DMS53 (cell line): Measurements from ENCODE around the gene ACKR3.
A peak's percentile ranks its signal among the peaks of the same experiment; 100 is the strongest.

ENCODE experiments used
- DNase-seq: peaks from one replicate; lab custom pipeline; 2025; lab: John Stamatoyannopoulos, UW

ACKR3 gene

DNA sequence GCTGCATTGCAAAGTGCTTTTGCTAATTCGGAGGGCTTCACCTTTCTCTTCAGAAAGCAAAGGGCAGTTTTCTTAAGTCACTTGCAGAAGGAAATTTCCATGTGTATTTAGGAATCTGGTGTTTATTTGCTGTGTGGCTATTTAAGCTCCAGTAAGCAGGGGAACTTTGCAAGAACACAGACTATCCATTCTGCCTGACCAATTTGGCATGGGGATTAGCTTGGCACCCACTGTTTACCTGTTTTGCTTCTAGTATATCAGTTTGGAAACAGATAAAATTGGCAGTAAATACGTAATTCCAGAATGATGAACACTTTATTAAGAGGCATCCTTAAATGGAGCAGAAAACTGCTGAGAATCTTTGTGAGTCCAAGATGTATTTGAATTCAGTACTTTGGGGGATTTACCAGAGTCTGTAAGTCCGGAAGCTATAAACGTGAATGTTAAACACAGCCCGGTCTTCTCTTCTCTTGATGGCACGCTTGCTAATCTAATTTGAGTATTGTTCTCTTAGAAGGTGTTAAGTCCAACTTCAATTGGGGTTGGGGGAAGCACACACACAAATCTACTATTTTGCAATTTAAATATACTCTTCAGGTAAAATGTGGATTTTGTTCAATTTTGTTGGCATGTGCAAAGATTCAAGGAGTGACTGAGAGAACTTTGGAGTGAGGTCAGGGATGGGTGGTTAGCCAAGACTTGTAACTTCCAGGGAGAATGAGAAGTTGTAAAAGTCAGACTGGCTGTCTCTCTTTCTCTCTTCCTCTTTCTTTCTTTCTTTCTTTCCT, 650 bp downstream of the ACKR3 start:
- DNase-seq: no peak

DNA sequence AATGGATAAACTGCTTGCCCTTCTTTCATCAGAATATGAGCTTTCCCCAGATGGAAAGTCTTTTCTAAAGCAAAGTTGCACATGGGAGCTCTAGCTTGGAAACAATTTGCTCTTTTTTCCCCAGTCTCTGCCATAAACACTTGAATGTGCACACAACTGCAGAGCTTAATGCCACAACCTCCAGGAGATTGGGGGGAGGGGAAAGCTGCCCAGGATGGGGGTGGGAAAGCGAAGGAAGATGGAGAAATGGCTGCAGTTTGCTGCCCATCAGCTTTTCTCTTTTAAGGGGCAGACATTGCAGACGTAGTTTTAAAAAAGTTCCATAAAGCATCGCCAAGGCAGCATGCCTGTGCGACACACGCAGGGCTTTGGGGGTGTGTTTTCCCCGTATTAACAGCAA, 1.5 kb downstream of the ACKR3 start:
- no peak for DNase-seq

DNA sequence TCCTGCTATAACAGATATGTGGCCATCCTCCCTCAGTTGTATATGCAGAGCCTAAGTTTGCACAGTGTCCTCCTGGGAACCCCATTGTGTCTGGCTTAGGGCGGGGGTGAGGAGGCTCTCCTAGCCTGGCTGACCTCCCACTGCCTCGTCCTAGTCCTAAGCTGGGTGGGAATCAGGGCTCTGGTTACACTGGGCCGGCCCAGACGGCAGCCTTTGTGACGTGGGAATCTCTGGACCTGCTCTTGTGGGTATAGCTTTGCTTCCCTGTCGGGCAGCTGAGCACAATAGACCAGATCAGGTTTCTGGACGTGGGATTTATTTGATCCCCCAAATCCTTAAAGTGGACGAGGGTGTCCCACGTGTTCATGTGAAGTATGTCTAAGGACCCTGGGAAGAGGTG, 2.9 kb downstream of the ACKR3 start:
- no peak for DNase-seq

DNA sequence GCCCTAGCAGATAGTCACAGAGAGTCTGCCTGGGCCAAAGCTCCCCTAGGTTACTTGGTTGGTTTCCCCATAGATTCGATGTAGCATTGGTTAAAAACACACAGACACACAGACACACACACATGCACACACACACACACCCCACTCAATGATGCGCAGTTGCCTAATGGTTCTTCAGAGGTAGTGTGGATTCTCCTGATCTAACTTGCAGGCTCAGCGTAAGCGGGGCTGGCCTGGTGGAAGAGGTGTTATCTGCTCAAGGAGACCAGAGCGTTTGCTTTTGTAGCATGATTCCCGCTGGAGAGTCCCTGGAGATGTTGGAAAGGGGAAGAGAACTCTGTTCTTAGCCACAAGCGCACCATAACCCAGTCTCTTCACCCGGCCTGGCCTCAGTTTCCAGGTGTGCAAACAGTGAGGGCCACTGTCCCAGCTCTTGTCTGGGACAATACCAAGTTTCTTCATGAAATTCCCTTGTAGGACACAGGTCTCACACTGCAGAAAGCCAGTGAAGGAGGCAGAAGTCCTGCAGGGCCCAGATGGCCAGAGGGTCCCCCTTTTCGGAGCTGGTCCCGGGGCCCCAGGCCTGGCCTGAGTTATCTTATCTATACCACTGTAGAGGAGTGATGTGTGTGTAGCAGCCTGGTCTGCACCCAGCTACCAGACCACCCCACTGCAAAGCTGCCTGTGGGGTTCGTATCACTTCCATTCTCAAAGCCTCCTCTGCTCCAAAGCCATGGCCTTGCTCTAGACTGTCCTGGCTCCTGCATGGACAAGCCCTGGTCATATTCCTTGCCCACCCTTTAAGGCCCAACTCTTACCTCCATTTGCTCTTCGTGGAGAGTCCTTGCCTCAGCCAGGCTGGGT, 3.7 kb downstream of the ACKR3 start:
- DNase-seq: no peak

DNA sequence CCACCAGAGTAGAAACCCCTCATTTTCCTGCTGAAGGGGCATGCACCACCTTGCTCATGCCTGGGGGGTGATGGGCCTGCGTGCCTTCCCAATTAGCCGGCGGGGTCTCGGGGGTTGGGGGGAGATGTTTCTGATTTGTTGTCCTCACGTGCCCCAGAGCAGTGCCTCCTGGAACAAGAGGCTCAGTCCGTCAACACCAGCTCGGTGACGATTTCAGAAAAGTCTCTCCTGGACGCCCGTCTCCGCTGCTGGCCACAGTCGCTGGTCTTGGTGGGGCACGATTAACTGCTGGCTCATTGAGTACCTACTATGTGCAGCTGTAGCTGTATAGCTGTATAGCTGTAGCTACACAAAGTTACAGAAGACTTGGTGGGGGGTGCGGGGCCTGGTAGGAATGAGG, 4.4 kb downstream of the ACKR3 start:
- no peak for DNase-seq

DNA sequence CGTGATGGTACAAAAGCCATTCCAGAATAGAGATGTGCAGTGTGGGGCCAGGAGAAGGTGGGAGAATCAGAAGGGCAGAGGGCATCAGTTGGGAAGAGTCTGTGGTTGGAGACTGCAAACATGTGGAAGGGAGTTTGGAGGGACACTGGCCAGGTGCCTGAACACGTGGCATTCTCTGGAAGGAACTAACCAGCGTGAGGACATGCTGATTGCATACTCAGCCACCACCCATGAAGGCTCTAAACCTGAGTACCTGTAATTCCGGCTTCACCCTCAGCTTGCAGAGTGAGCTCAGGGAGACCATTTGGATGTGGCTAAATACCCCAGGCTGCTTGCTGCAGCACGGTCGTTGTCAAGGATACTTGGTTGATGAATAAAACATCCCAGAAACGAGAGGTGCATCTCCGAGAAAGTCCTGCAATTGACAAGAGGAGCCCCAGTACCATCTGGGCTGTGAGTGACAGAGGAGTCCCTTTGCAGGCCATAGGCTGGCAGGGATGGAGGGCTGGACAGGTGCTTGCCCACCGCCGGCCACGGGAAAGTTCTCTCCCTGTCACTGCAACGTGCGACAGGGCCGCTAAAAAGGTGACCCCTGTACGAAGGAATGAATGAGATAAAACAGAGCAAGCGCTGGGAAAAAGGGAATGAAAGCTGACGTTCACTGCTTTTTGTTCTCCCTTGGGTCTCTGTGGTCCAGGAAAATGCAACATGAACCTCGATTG, 5.0 kb downstream of the ACKR3 start:
- no peak for DNase-seq

DNA sequence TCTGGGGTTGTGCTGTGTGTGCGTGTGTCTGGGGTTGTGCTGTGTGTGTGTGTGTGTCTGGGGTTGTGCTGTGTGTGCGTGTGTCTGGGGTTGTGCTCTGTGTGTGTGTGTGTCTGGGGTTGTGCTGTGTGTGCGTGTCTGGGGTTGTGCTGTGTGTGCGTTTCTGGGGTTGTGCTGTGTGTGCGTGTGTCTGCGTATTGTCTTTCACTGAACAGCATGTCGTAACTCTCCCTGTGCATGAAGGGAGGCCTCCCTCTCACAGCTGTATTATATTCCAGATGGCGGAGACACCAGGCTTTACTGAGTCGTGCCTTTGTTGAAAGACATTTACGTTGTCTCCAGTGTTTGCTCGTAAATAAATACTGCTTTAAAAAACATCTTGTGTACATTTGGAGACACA, 5.9 kb downstream of the ACKR3 start:
- DNase-seq: no peak

DNA sequence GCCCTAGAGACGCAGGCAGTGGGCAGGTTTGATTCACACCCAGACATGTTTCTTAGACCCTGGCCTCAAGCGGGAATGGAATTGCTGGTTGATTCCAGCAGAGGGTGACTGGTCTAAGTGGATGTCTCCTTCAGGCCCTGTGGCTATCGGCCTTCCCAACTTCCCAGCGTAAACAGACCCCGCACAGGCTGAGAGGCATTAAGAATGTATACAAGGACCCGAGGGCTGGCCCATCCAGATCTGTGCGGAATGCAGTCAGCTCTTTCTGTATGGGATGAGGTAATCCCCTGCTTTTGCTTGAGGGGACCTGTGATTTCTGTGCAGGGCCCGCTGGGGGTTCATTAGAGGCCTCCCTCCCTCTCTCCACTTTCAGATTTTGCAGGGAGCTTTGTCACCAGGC, 6.5 kb downstream of the ACKR3 start:
- no peak for DNase-seq

DNA sequence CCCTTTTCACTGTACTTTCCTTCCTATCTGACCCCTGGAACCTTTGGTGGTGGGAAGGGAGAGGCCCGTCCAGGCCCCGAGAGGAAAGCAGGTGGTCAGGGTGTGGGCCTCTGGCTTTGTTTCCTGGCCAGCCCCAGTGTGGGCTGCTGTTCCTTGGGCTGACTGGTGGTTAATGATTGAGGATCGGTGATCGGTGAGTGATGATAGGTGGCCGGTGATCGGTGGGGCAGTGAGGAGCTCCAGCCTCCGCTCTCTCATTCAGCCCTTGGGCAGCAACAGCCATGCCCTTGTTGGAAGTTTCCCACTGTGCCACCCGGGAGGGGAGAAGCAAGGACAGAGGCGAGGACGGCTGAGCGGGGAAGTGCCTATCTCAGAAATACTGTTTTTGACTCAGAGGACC, 7.3 kb downstream of the ACKR3 start:
- no peak for DNase-seq

DNA sequence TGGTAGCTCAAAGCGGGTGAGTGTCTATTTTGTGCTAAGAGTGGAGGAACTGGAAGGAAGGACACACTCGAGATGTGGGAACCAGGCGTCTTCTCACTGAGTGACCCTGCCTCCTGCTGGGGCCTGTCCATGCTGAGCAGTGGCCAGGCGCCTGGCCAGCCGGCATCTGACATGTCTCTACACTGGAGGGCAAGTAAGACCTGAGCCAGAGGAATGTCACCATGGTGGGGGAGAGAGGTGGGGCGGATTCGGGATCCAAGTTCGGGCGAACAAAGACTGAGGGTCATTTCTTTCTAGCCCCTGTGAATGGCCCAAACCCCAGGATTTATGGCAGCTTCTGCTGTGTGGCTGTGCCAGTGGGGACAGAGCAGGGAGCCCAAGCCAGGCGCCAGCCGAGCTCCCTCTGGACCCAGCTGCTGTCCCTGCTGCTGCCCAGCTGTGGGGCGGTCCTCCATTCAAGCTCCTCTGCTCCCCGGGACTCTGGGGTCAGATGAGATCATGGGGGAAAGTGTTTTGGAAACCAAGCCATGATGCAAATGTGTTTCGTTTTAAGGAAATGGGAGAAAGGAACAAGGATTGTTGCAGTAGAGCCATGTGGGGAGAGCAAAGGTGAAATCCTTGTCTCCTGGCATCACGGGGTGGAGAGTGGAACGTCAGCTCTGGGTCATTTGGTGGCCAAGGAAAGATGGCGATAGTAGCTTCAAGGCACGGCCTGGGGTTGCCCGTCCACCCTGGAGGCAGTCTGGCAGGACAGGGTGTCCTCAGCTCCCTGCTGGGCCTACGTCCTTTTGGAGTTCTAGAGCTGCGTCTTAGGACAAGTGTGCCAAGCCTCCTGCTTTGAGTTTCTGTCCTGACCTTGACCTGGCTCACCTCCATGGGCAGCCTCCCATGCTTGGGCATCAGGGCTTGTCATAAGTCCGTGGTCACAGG, 8.1 kb downstream of the ACKR3 start:
- no peak for DNase-seq

DNA sequence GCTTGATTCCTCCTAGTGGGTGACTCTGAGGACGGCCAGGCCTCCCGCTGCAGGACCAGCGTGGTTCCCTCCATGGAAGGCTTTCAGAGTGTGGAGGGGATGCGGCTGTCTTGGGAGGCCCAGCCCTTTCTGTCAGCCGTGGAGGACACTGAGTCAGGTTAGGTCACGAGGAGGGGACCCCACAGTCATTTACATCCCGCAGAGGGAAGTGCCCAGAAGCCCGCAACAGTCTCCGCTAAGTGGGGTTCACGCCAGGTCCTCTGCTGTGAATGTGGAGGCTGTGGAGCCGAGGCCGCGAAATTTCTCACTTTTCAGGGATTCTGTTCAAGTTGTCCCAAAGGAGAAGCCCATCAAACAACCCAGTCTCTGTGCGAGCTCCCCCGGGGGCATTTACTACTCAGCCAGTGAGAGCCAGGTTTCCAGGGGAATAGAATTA, 8.8 kb downstream of the ACKR3 start:
- no peak for DNase-seq

DNA sequence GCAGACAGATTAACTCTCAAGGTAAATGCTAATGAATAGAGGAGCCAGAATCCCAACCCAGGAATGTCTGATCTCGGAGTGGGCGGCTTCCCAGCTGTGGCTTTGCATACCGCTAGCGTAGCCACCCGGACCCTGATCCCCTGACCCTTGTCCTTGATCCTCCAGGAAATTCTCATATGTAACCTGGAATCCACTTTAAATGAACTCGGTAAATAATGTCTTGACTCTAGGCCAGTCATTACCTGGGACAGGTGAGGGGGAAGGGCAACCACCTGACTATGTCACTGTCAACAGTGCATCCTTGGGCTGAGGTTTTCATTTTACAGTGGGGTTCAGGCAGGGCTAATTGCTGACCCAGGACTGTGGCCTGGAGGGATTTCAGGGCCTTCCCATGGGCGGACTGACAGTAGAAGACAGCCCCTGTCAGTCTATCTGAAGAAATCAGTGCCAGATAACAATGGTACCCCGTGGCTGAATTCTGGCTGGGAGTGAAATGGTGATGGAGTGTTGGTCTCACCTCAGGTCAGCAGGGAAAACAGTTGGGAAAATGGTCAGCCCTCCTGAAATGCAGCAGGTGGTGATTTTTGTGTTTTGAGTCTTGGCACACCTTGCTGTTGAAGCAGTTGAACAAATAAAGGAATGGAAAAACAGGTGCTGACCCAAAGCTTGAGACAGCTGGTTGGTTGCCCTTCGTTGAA, 9.6 kb downstream of the ACKR3 start:
- DNase-seq: peak; percentile 59

DNA sequence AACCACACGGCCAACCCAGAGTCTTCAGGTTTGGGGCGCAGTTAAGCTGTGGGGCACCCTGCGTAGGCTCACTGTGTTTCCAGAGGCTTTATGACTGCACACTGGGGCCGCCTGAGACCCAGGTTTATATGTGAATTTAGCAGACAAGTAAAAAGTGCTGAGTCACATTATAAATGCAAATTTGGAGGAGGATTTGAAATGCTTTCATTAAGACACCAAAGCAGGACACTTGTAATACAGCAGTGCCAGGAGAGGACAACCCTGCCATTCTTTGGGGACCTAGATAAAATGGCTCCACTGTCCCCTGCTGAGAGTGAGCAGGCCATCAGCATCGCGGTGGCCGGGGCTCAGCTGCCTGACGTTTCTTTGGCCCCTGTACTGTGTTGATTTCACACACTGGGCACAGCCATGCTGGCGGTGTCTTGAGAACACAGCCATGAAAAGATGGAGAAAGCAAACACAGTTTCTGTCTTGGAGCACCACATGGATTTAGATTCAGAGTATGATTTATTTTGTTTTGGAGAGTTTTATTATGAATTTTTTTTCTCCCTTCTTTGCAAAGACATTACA, 10.2 kb downstream of the ACKR3 start:
- no peak for DNase-seq

DNA sequence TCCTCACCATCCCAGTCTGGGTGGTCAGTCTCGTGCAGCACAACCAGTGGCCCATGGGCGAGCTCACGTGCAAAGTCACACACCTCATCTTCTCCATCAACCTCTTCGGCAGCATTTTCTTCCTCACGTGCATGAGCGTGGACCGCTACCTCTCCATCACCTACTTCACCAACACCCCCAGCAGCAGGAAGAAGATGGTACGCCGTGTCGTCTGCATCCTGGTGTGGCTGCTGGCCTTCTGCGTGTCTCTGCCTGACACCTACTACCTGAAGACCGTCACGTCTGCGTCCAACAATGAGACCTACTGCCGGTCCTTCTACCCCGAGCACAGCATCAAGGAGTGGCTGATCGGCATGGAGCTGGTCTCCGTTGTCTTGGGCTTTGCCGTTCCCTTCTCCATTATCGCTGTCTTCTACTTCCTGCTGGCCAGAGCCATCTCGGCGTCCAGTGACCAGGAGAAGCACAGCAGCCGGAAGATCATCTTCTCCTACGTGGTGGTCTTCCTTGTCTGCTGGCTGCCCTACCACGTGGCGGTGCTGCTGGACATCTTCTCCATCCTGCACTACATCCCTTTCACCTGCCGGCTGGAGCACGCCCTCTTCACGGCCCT, 11.2 kb downstream of the ACKR3 start:
- no peak for DNase-seq

DNA sequence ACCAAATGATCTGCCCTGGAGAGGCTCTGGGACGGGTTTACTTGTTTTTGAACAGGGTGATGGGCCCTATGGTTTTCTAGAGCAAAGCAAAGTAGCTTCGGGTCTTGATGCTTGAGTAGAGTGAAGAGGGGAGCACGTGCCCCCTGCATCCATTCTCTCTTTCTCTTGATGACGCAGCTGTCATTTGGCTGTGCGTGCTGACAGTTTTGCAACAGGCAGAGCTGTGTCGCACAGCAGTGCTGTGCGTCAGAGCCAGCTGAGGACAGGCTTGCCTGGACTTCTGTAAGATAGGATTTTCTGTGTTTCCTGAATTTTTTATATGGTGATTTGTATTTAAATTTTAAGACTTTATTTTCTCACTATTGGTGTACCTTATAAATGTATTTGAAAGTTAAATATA, 11.9 kb downstream of the ACKR3 start:
- DNase-seq: no peak

DNA sequence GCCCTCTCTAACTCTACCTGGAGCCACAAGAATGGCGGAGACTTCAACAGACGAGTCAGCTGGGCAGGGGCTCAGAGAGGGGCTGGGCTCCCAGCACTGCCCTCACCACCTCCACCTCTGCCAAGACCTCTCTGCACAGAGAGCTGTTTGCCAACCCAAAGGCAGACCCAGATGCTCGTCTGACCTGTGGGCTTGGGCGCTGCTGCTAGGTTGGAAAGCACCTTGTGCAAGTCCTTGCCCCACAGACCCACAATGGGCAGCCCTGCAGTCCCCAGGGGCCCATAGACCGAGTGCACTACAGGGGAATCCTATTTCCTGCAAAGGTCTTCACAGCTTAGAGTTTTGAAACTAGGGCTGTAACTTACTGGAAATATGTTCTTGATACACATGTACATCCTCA, 13.3 kb downstream of the ACKR3 start:
- no peak for DNase-seq

DNA sequence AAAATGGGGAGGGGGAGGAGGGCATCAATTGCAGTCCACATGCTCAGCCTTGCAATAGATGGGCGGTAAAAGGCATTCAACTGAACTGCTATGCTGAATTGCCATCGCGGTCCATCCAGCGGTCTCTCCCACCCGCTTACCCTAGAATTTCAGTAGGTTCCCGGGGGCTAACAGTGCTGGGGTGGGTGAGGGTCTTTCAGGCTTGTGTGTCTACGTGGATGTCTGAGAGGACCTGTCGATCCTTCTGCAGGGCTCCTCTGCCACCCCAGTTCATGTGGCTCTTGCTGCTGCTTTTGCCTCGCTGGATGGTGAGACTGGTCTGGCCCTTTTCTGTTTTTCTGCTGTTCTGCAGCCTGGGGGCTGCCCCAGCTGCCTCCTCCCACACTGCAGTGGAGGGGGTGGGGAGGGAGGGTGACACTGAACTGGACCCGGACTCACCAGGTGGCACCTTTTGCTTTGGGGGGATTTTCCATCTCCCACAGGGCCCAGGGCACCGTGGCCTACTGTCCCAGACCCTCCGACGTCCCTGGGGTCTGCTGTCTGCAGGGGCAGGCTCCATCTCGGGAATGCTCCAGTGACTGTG, 14.1 kb downstream of the ACKR3 start:
- no peak for DNase-seq

DNA sequence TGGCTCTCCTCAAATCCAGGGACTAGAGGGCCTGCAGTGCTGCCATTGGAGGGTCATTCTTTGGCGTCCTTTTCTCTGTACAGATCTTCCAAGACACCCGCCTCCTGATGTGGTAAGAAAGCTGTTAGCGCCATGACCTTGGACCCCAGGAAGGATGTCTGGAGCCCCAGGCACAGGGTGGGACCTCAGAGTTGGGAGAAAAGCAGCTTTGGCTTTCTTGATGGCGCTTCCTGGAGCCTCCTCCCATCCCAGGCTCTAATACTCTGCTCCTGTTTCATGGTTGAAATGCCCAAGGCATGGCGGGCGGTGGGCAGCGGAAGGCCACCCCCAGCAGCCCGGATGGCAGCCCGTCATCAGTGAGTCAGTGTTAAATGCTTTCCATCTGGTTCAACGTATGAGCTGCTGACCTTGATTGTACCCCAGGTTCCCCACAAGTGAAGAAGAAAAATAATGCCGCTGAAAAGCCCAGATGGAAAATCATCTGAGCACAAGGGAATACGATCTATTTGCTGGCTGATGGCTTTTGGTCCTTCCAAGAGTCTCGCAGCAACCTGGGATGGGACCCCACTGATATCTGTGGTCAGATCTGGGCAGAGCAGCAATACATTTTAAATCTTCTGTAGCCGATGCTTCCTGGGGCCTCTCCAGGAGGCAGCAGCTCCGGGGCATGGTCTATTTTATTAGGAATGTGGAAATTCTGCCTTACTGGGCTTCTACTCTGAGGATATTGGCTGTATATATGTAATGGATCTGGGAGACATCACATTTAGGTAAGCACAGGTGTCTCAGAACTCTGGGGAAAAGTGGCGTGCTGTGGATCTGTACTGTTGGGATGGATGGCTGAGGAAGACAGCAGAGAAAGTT, 15.1 kb downstream of the ACKR3 start:
- DNase-seq: no peak

DNA sequence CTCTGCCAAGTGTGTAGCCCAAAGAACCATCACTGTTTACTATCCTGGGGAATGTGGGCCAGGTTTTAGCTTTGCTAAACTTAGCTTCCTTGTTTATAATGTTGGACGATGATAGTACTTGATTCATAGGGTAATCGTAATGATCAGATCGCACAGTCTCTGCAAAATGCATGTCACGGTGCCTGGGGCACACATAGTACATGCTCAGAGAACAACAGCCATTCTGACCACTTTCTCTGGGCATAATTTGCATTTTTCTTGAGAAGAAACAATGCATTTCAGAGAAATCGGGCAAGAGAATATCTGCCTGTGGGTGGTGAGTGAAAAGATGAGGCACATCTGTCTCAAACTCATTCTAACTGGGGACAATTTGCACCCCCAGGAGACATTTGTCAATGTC, 16.3 kb downstream of the ACKR3 start:
- DNase-seq: no peak
